Natural killer cell (primary cell): ENCODE results near the gene GRAMD2B. TPM values are rescaled to one million over a fixed set of nuclear protein-coding genes. Genes with fewer than 3 reads are reported as not detected.

Experiments used
- ATAC-seq, 3 donors: fragments of 150-1000 bp in 2 of 3; fragments of 200-7000 bp in 1 of 3; cut with Tn5 transposase; 1 replicate in 1 of 3; 2 replicates in 2 of 3; pipeline ENCODE4 v1.10.0; 2021; ENCODE audit warnings: mild to moderate bottlenecking in 2 of 3, moderate library complexity in 2 of 3
- DNase-seq, 2 donors: peaks; one replicate each; pipeline versions ENCODE4 v3.0.0 to v3.0.0-alpha.2; 2013 to 2021; ENCODE audit warnings: mixed read lengths in 1 of 2
- H3K27ac ChIP-seq: one replicate; pipeline ENCODE4 v1.5.1; 2013; ENCODE audit warnings: mild to moderate bottlenecking, low read length
- H3K27me3 ChIP-seq: one replicate; pipeline ENCODE4 v1.6.1; 2013; ENCODE audit warnings: low read length; ENCODE audit not compliant: control insufficient read depth, insufficient read depth
- H3K36me3 ChIP-seq: one replicate; pipeline ENCODE4 v1.6.1; 2013; ENCODE audit warnings: low read length; ENCODE audit not compliant: control insufficient read depth, insufficient read depth
- H3K4me1 ChIP-seq: one replicate; pipeline ENCODE4 v1.6.1; 2013; ENCODE audit warnings: low read length; ENCODE audit not compliant: control insufficient read depth, insufficient read depth
- H3K4me3 ChIP-seq: one replicate; pipeline ENCODE4 v1.5.1; 2013; ENCODE audit warnings: low read length
- H3K9me3 ChIP-seq: one replicate; pipeline ENCODE4 v1.6.1; 2013; ENCODE audit warnings: low read length; ENCODE audit not compliant: control insufficient read depth, insufficient read depth
- H3K27ac Mint-ChIP-seq, 2 donors: one replicate each; pipeline ENCODE4 v1.8.0; 2022; ENCODE audit warnings: mild to moderate bottlenecking in 2 of 2, mixed read lengths in 2 of 2, moderate library complexity in 1 of 2
- H3K27me3 Mint-ChIP-seq, 2 donors: one replicate each; pipeline ENCODE4 v1.8.0; 2022; ENCODE audit warnings: low read depth in 2 of 2, mixed read lengths in 2 of 2
- H3K36me3 Mint-ChIP-seq: one replicate; pipeline ENCODE4 v1.8.0; 2022; ENCODE audit warnings: mixed read lengths
- H3K4me1 Mint-ChIP-seq, 2 donors: one replicate each; pipeline ENCODE4 v1.8.0; 2022; ENCODE audit warnings: mixed read lengths in 2 of 2
- H3K4me3 Mint-ChIP-seq: one replicate; pipeline ENCODE4 v1.8.0; 2022; ENCODE audit warnings: mild to moderate bottlenecking, moderate library complexity, mixed read lengths
- H3K9me3 Mint-ChIP-seq, 2 donors: one replicate each; pipeline ENCODE4 v1.8.0; 2022; ENCODE audit warnings: mixed read lengths in 2 of 2
- CTCF ChIP-seq: fragments of 200-600 bp; IDR thresholded peaks from one replicate; pipeline ENCODE4 v1.8.0; 2022; ENCODE audit warnings: antibody characterized with exemption
- WGBS: methylation state at CpG from one replicate; pipeline ENCODE4 v1.1.7; 2013; ENCODE audit warnings: missing lambda C conversion rate; ENCODE audit not compliant: insufficient coverage; 5-methylcytosine and 5-hydroxymethylcytosine counted together
- intact Hi-C: fragments of 100-400 bp; cut with micrococcal nuclease; formaldehyde crosslinking; loops from one replicate; pipeline ENCODE4 v1.14.2; 2022
- total RNA-seq, 4 donors: library from RNA; stranded (reverse); fragments of 120-200 nt in 1 of 4; gene quantifications; one replicate each; pipeline versions ENCODE4 v1.2.3 to v1.2.4, GENCODE V29; 2013 to 2022

The GRAMD2B gene
- total RNA-seq, 3 donors from 2014 or later (not counting 1 experiment from before 2014, with no cell fraction given): 9.2 to 15.4 (median 10.0) TPM

DNA sequence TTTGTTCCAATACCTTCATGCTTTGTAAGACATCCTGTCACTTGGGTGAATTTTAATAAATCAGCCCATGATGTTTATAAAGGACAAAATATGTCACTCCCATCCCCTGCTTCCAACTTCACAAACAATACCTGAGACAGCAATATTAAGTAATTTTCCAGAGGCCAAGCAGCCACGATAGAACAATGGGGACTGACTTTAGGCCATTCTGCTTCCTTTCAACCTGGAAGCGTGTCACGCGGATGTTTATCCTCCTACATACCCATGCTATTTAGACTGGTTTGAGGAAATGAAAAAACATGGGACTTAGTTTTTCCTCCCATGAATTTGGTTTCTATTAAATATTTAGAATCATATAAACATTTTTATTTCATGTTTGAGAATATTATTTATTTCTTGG, 82.9 kb downstream of the GRAMD2B start:
- Histone ChIP-seq H3K4me3 (no peak overlapping the region), H3K9me3 (no peaks in the 10 kb centered on the region), H3K4me1 (no peaks in the 10 kb centered on the region), H3K27ac (no peak overlapping the region), H3K36me3 (no peaks in the 10 kb centered on the region), H3K27me3 (no peaks in the 10 kb centered on the region)
- Mint-ChIP-seq H3K9me3 (no peaks in the 10 kb centered on the region), H3K36me3 (no peaks in the 10 kb centered on the region), H3K27ac (no peak overlapping the region), H3K27me3 (no peaks in the 10 kb centered on the region), H3K4me3 (no peak overlapping the region), H3K4me1 (peaks cover 7 to 8% of the 10 kb centered on the region in 2 donors)
- intact Hi-C loops: no loop called here
- no peak for ATAC-seq
- TF ChIP-seq CTCF: no peak
- WGBS: 79% methylated on average over 1 of the region's 4 CpGs
- no peak for DNase-seq

GRCh38 chr5:126508251-126508961, 85.2 kb downstream of the GRAMD2B start:
- WGBS: 72% methylated on average over 13 of the region's 13 CpGs
- no peak overlapping the region for H3K27ac ChIP-seq
- no peaks in the 10 kb centered on the region for H3K9me3 ChIP-seq
- no peaks in the 10 kb centered on the region for H3K27me3 ChIP-seq
- DNase-seq (no peak), ATAC-seq (no peak)
- H3K27ac Mint-ChIP-seq: peak overlapping the region in 1 of 2 donors; percentile 39
- H3K36me3 Mint-ChIP-seq: no peaks in the 10 kb centered on the region
- H3K4me1 ChIP-seq: no peaks in the 10 kb centered on the region
- H3K4me1 Mint-ChIP-seq: peaks cover 7 to 8% of the 10 kb centered on the region in 2 donors
- intact Hi-C loops: no loop called here
- no peaks in the 10 kb centered on the region for H3K9me3 Mint-ChIP-seq
- no peak overlapping the region for H3K4me3 ChIP-seq
- TF ChIP-seq CTCF: no peak
- H3K4me3 Mint-ChIP-seq: peak overlapping the region; percentile 43
- H3K36me3 ChIP-seq: no peaks in the 10 kb centered on the region
- H3K27me3 Mint-ChIP-seq: no peaks in the 10 kb centered on the region

DNA sequence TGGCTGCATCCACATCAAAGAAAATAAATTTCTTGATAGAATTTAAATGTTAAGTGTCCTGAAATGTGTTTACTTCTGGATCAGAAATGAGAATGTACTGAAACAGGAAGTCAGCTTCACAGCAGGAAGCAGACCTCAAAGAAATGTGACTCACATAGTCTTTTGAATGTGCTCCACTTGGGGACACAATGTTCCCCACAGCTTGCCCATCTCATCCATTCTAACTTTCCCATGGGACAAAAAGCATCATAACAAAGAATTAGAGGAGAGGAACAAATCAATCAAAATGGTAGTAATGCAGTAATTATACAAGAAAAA, 85.7 kb downstream of the GRAMD2B start:
- H3K27ac ChIP-seq: no peak overlapping the region

More for the DNA sequence above, 85.7 kb downstream of the GRAMD2B start:
- DNase-seq: peak in 1 of 2 donors; percentile 56
- intact Hi-C loops: no loop called here
- no peaks in the 10 kb centered on the region for H3K9me3 Mint-ChIP-seq
- peaks cover 7 to 8% of the 10 kb centered on the region in 2 donors for H3K4me1 Mint-ChIP-seq
- Histone ChIP-seq H3K36me3 (no peaks in the 10 kb centered on the region), H3K9me3 (no peaks in the 10 kb centered on the region), H3K27me3 (no peaks in the 10 kb centered on the region), H3K4me3 (no peak overlapping the region), H3K4me1 (no peaks in the 10 kb centered on the region)
- peak overlapping the region in 1 of 2 donors; percentile 39 for H3K27ac Mint-ChIP-seq
- ATAC-seq: no peak
- peak overlapping the region; percentile 43 for H3K4me3 Mint-ChIP-seq
- no peaks in the 10 kb centered on the region for H3K36me3 Mint-ChIP-seq
- TF ChIP-seq CTCF: no peak
- peaks cover 0 to 2% of the 10 kb centered on the region in 2 donors for H3K27me3 Mint-ChIP-seq
